ENCODE results near the gene ZFYVE28.

ZFYVE28 gene

DNA sequence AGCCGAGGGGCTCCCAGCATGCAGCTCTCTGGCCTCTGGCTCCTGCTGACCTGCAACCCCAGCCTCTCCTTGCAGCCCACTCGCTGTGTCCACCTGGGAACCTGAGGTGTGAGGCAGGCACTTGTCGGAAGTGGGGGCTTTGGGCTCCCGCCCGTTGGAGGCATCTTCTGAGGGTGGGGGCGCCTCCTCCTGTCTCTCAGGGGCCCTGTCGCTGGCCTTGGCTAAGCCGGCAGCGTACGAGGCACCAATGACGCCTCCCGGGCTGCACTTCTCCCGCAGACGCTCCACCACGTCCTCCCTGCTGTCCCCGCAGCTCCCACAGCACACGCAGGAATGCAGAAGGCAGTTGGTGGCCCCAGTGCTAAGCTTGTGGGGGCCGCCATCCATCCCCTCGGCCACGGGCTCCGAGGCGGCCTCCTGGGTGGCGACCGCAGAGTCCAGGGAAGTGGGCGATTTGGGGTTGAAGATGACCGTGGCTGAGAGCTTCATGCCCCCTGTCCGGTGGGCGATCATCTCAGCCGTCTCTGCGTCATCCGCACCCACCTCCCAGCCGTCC lies 114.0 kb downstream of the ZFYVE28 start:
- DNase-seq (ENCODE audit: low read depth in 3 of 3): no peak

DNA sequence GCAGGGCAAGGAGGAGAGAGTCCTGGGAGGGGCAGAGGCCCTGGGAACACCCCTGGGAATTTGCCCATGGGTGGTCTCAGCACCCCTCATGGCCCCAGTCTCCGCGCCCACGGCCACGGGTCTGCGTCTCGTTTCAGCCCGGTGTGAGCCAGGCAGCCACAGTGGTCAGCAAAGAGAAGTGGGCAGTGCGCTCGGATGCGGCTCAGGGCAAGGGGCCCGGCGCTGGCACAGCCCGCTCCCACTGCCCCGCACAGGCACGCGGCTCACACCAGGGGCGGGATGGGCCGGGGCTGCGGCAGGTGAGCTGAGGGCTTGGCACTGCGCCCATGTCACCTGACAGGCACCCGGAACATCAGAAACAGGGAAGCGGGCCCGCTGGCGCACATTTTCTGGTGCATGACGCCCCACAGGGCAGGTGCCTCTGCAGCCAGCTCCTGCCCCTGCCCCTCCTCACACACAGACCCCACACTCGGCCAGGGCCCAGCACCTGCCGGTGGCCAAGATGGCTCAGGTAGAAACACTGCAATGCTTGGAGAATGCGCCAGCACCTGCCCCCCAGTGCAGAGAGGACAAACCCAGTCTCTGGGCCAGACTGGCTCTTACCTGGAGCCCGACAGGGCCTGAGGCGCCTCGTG lies 114.6 kb downstream of the ZFYVE28 start:
- DNase-seq (ENCODE audit: low read depth in 3 of 3): no peak

DNA sequence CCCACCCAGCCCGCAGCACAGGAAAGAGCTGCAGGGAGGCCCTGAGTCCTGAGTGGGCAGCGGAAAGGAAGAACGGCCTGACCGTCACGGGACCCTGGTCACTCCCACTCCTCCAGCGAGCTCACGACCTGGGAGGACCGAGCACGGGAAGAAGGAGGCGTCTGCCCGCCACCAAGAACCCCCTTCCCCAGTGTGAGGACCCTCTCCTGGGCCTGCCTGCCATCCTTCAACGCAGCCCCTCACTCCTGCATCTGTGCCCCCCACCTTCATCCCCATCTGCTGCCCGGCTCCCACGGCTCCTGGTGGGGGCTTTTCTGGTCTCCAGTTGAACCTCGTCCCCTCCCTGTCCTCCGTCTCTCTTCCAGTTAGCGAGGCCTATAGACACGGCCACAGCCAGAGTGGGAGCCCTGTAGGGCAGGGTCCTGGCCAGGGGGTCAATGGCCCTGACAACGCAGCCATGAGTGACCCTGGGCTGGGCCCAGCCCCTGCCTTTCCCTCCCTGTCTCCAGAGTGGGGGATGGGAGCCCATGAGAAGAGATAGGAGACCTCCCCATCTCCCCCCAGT lies 115.2 kb downstream of the ZFYVE28 start:
- DNase-seq (ENCODE audit: low read depth in 3 of 3): no peak

DNA sequence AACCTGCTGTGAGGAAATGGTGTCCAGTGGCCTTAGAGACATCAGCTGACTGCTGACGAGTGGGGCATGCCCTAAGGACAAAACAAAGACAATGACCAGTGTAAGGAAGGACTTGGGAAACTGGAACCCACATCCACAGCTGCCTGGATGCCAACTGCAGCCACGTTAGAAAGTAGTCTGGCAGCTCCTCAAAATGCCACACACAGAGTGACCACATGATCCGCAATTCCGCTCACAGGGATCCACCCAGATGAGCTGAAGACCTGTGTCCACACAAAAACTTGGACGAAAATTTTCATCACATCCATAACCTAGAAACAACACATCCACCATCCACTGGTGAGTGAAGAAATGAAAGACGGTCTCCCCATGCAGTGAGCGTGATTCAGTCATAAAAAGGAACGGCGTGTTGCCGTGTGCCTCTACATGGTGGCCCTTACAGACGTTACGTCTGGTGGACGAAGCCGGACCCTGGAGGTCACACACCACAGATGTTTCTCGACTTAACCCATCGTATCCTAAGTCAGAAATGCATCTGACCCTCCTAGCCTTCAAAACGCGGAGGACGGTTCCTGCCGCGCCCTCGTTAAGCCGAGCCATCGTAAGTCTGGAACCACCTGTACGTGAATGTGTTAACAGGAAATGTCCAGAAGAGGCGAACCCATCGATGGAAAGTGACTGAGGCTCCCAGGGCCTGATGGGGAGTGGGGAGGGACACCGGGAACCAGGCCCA lies 115.9 kb downstream of the ZFYVE28 start:
- no peak for DNase-seq (ENCODE audit: low read depth in 3 of 3)

DNA sequence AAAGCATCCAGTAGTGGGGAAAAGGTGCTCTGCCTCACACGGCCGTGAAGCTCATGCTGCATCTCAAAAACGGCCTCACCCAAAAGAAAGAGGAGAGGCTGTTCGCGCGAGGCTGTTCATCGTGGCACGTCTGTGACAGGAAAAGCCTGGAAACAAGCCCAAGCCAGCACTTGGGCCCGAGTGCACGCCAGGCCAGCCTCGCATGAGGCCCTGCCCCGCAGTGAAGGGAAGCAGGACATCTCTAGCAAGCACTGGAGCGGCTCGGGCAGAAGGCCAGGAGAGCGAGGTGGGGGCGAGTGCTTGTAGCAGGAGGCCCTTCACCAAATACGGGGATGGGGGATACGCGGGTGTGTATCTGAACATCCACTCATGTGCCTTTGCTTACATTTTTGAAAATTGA lies 116.6 kb downstream of the ZFYVE28 start:
- no peak for DNase-seq (ENCODE audit: low read depth in 3 of 3)

DNA sequence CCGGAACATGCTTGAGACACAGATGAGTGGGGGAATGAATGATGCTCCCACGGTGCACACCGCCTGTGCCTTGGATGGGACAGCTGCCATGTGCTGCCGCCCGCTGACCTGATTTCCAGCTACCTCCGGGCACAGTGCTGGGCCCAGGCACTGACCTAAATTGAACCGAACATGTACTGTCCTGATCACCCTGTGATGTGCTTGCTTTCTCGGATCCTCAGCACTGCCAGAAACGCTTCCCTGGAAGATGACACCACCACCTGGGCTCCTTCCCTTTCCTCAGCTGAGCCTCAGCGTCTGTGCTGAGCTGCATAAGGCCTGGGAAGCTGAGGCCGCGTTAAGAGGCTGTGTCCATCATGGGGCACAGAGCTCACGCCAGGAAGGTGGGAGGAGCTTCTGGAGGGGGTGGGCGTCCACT lies 117.2 kb downstream of the ZFYVE28 start:
- DNase-seq (ENCODE audit: low read depth in 3 of 3): no peak

DNA sequence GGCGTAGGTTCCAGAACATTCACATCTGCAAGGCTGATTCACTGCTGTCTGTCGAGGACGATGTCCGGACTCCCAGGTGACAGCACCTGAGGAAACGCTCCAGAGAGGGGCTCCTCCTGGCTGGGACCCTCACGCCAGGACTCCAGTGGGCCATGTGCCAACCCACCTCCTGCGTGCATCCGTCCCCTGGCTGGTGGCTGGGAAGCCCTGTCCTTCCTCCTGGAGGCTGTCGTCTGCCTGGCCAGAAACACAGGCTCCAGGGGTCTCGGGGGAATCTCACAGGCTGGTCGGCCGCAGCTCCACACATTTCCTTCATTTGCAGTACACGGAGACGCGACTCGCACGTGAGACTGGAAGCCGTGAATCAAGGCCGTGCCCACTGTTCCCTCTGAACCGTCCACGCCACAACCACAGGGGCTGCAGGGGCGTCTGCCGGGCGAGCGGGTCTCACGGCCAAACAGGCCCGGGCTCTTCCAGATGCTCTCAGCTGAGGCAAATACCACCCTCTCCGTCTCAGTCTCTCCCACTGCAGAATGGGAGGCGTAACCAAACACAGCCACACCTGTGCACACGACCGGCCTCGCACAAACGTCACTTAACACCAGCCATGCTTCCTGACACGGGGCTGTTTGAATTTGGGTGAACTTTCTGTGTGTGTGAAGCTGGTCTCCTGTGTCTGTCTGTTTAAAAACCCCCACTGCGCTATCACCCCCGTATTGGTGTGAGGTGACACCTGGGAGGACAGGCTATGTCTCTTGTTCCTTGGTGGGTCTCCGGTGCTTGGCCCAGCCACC lies 117.8 kb downstream of the ZFYVE28 start:
- DNase-seq (ENCODE audit: low read depth in 3 of 3): no peak

DNA sequence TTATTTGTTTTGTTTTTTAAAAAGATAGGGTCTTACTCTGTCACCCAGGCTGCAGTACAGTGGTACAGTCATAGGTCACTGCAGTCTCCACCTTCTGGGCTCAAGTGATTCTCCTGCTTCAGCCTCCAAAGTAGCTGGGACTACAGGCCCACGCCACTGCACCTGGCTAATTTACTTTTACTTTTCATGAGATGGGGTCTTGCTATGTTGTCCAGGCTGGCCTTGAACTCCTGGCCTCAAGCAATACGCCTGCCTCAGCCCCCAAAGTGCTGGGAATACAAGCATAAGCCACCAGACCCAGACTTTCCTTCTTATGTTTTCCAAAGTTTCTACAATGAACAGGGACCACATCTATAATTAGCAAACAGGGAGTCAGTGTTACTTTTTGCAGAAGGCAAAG lies 118.7 kb downstream of the ZFYVE28 start:
- DNase-seq (ENCODE audit: low read depth in 3 of 3): no peak

DNA sequence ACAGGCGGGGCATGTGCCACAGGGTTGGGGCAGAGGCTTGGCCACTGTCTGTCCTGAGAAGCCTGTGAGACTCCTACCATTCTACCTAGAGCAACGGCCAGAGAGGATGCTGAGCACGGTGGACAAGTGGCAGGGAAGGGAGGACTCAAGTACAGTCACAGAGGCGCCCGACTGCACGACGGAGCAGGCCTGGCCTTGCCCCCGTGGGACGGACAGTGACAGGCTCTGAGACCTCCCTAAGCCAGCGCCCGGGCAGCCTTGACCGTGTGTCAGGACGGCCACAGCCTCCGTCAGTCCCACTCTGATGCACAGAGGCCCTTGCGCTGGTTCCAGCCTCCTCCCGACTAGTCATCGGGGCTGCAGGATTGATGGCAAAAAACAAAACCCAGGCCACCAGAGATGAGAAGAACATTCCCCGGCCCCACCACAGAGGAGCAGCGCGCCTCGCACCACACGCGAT lies 119.9 kb downstream of the ZFYVE28 start:
- DNase-seq (ENCODE audit: low read depth in 3 of 3): no peak

DNA sequence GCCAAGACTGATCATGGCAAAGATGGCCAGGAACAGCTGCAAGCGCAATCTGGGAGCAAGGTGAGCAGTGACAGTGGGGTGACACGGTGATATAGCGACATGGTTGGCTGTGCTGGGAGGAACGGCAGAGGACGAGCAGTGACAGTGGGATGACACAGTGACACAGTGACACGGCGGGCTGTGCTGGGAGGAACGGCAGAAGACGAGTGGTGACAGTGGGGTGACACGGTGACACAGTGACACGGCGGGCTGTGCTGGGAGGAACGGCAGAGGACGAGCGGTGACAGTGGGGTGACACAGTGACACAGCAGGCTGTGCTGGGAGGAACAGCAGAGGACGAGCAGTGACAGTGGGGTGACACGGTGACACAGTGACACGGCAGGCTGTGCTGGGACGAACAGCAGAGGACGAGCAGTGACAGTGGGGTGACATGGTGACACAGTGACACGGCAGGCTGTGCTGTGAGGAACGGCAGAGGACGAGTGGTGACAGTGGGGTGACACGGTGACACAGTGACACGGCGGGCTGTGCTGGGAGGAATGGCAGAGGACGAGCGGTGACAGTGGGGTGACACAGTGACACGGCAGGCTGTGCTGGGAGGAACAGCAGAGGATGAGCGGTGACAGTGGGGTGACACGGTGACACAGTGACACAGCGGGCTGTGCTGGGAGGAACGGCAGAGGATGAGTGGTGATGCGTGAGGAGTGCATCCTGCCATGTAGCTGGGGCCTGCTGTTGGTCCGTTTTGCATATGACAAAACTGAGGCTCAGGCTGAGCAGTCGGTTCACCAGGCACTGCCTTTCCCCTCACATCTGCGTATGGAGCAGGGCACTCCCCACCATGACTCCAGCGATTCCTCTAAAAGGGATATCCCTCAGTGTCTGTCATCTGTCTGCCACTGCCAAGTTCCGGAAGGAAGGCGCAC lies 120.6 kb downstream of the ZFYVE28 start:
- no peak for DNase-seq (ENCODE audit: low read depth in 3 of 3)

DNA sequence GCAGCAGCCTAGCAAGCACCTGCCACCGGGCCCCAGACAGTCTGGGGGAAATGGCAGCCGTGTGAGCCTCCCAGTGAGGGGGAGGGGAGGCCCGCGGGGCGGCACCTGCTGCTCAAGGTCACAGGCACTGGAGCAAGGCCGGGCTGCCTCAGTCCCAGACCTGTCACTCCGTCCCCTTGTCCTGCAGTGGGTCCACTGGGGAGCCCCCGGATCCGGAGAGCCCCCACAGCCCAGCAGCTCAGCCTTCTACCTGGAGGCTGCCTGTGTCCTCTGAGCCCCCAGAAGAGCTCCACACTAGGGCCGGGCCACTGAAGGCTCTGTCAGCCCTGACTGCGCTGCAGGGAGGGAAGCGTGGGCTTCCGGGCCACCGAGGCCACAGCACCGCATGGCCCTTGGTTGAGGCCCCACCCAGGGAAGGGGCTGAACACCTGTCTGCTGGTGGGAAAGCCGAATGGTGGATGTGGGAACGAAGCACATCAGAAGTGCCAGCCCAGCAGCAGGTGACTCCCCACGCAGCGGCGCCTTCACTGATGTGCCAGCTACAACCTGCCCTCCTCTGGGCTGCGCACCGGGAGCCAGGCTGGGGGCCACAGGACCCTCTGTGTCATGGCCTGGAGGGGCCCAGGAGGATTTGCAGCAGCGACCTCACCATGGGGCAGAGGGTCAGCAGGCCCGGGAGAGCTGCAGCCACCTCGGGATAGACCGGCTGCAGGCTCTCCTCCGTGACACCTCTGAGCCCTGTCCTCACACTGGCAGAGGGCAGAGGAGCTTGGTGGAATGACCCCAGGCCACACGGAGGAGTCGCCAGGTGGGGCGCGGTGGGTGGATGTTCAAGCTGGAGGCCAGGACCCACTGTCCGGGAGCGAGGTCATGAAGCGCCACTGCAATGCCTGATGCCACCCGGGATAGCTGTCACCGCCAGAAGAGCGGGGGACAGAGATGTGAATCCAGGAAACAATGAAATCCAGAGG lies 121.5 kb downstream of the ZFYVE28 start:
- no peak for DNase-seq (ENCODE audit: low read depth in 3 of 3)

DNA sequence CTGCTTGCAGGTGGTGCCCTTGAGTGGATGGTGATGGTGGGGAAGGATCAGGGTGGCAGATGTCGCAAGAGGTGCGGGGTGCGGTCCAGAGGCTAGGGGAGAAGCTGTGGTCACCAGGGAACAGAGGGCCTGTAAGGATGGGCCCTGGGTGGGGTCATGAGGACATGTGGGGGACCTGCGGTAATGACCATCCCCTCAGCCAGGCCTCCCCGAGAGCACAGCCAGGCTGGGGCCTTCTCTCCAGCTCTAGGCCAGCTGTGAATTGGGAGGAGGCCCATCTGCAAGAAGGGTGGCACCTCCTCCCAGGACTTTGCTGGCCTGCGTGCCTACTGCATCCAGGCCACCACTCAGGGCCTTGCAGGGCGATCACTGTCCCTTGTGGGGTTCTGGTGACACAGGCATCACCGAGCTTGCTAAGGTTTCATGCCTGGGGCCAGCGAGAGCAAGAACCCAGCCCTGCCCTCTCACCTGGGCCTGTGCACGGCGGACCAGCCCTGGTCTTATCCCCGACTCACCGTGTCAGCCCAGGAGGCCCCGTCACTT lies 122.5 kb downstream of the ZFYVE28 start:
- DNase-seq (ENCODE audit: low read depth in 3 of 3): no peak

DNA sequence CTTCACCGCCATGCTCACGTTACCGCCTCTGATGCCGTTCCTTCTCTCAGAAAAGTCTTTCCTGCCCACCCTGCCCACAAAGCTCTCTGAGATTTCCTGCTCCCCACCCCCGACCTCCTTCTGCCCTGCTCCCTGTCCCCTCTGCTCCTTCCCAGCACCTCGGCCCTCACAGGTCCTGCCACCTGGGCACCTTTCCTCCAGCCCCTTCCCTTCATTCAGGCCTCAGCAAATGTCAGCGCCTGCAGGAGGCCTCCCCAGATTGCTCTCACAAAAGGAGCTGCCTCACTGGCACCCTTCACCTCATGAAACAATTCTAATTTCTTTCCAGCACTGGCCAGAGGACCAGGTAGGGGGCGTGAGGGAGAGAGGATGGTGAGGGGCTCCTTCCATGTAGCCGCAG lies 122.9 kb downstream of the ZFYVE28 start:
- no peak for DNase-seq (ENCODE audit: low read depth in 3 of 3)

DNA sequence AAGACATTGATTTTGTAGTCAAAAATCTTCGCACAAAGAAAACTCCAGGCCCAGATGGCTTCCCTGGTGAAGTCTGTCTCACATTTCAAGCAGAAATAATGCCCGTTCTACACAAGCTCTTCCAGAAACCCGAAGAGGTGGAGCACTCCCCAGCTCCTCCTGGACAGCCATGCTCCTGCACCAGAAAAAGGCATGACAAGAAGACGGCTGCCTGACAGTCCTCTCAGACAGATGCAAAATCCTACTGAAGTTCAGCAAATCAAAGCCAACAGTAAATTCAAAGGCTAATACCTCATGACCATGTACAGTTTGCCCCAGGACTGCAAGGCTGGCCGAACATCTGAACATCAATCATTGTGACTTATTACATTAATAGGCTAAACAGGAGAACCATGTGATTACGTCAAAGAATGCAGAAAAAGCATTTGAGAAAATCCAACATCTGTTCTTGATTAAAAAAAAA lies 125.8 kb downstream of the ZFYVE28 start:
- no peak for DNase-seq (ENCODE audit: low read depth in 3 of 3)

DNA sequence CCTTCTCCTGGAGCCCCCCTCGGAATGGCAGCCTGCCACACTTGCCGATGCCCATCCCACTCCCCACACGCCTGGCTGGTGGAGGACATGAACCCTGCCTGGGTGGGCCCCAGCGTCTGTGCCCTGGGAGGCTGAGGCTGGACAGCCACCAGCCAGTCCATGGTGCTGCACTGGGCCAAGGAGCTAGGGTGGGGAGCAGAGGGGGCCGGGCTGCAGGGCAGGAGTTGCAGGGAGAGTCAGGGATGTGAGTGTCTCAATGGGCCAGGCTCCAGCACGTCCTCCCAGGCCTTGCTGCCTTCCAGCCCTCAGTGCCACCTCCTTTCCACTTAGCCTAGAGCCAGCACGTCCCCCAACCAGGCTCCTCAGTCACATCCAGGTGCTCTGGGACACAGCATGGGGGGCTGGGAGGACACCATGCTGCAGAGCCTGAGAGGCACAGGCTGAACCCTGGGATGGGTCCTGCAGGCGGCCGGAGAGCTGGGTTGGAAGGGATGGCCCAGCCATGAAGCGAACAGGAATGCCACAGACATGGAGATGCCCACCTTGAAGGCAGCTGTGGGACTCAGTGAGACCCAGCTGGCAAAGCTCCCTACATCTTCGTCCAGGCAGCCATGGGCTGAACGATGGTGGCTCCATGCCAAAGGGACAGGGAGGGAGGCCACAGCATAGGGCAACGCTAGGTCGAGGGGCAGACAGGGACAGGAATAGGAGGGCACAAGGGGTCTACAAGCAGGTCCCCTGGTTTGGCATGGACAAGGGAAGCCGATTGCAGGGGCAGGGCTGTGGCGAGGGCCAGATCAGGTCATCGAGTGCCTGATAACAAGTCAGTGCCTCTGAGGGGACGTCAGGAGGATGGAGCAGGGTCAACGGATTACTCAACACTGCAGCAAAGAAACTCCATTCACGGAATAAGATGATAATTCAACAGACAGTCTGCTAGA lies 126.5 kb downstream of the ZFYVE28 start:
- DNase-seq (ENCODE audit: low read depth in 3 of 3): no peak

DNA sequence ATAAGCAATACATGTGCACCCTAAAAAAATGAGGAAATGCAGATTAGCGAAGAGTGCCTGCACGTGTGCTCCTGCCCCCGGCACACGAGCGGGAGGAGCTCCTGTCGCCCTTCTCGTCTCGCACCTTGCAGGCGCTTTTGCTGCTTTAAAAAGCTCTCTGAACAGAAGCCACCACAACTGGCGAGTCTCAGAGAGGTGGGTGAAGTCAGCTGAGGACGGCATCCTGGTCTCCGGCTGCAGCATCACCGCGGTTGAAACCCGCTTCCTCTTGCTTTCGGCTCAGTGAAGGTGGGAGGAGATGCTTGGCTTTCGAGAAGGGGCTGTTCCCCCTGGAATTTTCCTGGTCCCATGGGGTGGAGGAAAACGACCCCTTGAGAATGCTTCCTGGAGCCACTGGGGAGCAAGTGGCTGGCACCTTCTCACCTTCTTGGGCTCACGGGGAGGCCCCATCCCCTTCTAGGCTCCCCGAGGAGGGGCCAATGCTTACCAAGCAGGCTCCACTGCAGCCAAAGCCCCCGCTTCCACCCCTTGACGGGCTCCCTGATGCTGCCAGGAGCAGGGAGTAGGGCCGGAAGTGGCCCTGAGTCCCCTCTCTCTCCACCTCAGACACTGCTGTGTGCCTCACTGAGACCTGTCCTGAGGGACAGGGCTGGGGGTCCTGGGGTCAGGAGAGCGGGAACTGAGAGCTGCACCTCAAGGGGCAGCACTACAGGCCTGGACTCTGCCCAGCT lies 127.3 kb downstream of the ZFYVE28 start:
- peak in 2 of 3 experiments; percentile 31 to 37 for DNase-seq (ENCODE audit: low read depth in 3 of 3)

DNA sequence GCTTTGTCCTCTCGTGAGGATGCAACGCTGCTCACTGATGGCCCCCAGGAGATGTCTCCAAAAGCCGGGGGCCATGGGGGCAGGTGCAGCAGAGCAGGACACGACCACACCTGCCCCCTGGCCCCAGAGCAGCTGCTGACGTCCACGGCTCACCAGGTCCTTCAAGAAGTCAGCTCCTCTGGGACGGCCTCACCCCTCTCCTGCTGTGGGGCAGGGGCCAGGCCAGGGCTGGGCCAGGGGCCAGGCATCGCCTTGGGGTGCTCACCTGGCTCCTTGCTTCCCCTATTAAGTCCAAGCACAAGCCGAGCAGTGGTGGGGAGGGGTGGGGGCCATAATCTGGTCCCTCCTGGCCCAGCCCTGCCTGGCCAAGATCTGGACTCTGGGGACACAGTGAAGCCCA lies 128.0 kb downstream of the ZFYVE28 start:
- no peak for DNase-seq (ENCODE audit: low read depth in 3 of 3)

DNA sequence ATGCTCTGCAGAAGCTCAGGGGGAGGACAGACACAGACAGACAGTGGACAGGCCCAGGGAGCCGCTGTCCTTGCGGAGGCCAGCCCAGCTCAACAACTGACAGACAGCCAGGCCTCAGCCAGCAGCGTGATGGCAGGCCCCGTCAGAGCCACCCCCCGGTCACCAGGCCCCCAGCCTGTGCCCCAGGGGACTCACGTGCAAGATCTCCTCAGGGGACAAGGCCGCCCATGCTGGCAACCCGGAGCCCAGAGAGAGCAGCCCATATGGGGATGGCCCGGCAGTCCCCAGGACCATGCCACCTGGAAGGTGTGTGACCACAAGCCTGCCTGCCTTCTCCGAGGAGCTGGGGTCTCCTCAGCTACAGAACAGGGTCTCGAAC lies 128.5 kb downstream of the ZFYVE28 start:
- DNase-seq (ENCODE audit: low read depth in 3 of 3): no peak
